NB4 (cell line): ENCODE measurements around the gene GJD3.

Source experiments
- CTCF ChIP-seq: IDR thresholded peaks from one replicate; pipeline ENCODE4 v1.5.1; 2012; ENCODE audit warnings: low read depth, low read length
- MYC ChIP-seq: IDR thresholded peaks from 2 replicates; pipeline ENCODE4 v1.6.1; 2011; ENCODE audit warnings: low read depth, low read length

DNA sequence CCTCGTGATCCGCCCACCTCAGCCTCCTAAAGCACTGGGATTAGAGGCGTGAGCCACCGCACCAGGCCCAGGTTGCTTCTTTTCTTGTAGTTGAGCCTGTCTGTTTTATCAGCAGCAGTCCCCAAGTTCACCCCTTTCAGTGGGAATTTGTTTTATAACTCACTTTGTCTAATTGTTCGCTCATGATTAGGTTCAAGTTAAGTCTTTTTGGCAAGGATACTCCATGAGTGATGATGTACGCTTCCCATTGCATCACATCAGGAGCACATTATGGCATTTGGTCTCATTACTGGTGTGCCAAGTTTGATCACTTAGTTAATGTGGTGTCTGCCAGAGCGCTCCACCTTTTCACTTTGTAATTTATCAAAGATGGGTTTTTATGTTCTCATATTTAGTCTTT is 14.4 kb upstream of the GJD3 start:
- TF ChIP-seq CTCF (no peak), MYC (no peak)
